ENCODE measurements around the gene ACVR1.
A peak's percentile ranks its signal among the peaks of the same experiment; 100 is the strongest.
"Not testable (repeated sequence)": the region's sequence is repeated elsewhere in the genome, so short reads cannot be mapped to it uniquely, and the experiment has no call there.

Gene ACVR1

DNA sequence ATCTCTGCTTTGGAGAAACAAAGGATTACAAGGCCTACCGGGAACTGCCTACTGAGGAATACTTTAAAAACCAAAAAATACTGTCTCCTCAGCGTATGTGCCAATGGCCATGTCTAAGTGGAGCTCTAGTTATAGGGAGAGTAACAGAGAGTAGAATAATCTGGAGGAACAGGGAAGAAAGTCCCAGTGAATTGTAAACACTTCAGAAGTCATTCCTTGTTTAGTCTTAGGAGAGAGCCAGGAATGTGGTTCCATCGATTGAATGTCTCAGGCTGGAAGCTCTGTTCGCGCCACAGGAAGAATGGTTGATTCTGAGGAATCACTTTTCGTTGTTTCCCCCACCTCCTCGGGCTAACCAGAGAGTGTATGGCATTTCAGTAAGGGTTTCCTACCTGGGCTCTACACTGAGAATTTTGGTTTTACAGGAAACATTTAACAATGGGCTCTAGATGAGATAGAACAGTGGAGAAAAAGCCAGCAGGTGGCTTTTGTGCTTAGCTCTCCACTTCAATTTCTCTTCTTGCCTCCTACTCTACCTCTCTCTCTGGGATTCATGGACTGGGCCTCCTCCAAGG lies 88.7 kb downstream of the ACVR1 start:
- DNase-seq = no peak

DNA sequence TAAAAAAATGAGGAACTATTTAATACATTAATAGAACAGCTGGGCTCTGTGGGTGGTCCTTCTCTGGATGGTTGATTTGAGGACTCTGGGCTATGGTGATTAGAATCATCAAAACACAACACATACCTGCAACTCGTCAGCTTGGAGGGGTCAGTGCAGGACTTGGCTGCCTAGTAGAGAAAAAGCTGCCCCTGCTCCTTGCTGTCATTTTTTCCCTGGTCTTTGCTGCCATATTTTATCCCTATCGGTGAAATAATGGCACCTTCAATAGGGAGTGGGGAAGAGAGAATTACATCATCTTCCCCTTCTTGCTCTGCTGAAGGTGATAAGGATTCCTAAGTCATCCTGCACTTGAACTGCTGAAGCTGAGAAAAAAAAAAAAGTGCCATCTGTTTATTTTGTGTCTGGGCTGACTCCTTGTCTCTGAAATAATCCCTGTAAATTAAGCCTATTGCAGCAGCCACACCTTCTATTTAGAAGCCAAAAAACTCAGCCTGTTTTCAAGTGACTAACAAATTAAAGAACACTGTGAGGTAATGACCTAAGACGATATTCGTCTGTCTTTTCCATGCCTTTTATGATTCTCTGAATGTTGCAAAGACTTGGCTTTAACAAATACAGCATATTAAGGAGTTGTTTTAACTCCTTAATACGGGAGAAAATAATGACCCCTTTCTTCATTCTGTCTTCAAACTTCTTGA lies 89.3 kb downstream of the ACVR1 start:
- DNase-seq = no peak

DNA sequence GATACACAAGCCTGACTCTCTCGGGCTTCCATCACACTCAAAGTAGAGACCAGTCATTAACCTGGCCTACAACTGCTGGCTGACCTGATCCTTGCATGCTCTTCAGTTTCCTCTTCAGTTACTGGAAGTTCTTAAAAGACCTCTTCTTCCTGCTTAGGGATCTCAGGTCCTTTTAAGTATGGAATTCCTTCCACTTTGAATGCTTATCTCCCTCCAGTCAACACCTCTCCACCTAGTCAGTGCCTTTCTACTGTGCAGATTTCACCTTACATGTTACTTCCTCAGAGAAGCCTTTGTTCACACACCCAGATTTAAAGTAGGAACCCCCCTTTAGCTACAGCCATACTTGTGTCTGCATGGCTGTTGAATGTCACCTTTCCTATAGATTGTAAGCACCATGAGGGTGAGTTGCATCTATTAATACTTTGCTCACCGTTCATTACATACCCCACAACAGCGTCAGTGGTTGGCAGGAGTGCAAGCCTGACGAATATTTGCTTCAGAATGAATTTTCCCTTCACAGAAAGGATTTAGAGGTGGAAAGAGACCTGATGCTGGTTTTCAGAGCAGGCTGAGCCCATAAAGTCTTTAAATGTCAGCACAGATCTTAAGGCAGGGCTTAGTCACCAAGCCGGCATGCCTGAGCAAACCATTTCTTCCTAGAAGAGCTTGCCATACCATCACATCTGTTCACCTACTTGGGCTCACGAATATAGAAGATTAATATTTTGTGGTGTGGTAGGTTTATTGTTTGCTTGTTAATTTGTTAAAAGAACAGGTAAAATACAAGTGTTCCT lies 90.1 kb downstream of the ACVR1 start:
- no peak for DNase-seq

DNA sequence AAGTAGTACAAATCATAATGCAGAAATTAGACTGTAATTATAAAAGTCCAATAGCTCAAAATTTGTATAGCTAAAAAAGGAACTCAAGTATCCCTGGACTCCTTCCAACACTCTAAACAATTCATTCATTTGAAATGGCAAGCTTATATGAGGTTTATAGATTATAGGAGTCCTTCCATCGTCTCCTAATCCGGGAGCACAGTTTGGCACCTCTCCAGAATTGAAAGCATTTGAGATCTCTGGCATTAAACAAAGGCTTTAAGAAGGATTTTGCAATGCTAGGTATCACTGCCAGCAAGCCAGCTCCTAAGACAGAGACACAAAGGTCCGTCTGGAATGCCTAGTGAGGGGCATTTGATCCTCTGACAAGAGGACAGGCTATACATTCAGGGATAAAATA lies 90.9 kb downstream of the ACVR1 start:
- DNase-seq = no peak

DNA sequence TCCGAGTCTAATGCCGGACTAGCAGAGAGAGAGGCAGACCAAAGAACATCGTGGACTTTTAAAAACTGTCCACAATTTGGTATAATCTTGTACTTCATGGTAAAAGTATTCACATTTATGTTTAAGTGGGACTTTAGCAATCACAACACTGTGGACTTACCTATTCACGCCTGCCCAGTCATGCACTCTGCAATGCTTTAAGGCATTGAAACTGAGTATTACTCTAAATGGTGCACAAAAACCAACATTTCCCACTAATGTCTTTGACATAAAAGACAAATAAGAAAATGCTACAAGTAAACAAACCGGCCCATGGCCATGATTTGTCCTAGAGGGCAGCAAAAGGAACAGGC lies 91.3 kb downstream of the ACVR1 start:
- DNase-seq = no peak

DNA sequence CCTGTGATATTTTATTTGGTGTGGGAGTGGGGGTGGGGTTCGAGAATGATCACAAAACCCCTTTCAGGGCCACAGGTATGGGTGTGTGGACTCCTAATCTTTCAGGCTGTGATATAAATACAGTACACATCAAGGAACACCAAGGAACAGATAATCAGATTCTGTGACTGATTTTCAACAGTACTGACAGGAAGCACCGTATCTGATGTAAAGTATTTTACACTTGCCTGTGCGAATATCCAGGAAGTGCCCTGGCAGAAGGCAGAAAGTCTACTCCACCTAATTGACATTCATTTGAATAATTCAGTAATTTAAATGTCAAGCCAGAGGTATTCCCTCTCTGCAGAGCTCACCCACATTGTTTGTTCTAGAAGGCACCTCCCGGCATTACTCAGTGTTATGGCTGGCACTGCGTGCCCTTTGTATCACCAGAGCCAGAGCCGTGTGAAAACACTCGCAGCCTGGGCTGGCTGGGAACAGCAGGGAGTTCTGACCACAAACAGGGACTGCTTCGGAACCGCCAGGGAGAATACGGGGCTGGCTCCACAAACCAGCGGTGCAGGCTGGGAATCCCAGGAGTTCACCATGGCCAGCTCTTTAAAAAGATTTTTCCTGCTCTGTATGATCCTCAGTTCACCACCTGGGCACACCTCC lies 91.8 kb downstream of the ACVR1 start:
- DNase-seq = no peak

DNA sequence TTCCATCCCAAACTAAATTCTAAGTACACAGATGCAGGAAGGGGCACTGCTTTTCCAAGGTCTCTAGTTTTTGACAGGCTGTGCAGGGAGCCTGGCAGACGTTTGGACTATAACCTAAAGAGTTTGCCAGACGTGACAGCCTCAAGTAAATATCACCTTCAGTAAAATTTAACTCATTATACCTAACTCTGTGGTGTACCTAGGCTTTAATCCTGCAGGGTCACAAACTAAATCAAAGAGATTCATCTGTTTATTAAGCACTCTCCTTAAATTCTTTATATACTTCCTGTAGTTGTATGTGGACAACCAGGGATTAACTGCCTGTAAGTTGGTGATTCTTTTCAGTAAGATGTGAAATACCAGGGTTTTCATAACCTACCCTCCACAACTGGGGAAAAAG lies 92.9 kb downstream of the ACVR1 start:
- DNase-seq = no peak

DNA sequence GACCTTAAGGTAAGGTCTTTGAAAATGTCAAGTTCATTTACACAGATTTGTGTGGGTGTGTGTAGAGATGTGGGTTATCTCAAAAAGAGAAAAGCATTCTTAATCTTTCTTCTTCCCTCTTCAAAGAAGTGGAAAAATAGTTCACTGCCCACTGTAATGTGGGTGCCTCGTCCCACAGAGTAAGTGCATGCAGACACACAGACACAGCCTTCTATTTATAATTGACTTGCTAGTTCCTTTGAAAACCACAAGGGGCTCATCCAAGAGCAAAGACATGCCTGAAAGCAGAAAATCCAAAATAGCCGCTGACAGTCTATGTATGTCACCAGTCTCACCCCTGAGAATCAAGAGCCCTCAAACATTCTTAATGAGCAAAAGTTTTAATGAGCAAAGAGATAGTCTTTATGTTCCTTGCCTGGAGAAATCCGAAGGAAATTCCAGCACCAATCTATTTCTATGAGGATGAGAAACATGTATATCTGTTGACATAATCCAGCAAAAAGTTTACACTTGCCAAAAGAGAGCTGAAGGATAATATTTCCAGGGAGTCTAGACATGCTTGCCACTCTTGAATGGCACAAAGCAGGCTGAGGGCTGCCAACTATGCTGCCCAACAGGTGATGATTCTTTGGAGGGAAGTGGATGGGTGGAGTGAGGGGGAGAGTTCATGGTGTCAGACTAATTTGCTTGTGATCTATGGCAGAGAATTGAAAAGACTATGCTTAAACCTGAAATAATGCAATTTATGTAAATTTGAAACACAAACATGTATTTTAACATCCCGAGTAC lies 93.9 kb downstream of the ACVR1 start:
- DNase-seq = no peak

DNA sequence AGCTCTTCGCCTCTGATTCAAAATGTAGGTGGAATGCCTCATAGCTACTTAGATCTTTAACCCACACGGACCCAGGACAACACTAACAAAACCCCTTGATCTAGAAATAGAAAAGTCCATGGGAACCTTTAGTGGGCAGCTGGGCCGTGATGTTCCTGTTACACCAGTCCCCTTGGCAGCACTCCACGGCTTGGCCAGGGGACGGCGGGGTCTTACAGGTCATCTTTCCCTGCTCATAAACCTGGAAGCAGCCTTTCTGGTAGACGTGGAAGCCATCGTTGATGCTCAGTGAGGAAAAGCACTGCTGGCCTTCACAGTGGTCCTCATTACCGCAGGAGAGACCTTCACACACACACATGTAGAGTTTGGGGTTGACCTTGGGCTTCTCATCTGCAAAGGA lies 95.9 kb downstream of the ACVR1 start:
- no peak for DNase-seq

DNA sequence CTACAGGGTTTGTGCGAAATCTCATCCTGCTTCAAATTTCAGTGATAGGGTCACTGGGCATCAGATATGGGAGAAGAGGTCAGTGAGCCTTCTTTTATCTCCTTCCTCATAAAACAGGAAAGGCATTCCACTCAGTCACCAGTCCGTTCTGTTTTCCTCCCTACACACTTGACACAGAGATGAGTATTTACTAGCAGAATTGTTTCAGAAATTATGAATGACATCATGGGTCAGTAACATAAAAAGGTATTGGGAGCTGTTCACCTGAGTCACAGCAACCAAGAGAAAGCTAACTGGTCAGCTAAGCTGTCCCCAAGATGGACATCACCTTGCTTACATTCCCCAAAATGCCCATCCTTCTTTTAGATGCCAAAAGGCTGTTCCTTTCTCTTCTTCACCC lies 96.3 kb downstream of the ACVR1 start:
- DNase-seq = no peak

DNA sequence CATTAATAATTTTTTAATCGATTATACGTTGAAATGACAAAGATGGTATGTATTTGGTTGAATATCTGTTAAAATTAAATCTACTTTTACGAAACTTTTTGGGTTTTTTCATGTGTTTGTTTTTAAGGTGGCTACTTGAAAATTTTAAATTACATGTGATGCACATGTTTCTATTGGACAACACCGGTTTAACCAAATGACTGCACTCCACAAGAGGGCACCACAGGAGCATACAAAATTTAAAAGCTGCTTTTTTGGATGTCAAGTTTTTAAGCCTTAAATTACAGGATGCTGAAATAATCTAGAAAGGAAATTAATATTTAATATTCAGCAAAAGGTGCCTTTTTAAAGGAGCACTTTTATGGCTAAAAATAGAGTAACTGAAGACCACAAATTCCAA lies 98.7 kb downstream of the ACVR1 start:
- peak; percentile 43 for DNase-seq

DNA sequence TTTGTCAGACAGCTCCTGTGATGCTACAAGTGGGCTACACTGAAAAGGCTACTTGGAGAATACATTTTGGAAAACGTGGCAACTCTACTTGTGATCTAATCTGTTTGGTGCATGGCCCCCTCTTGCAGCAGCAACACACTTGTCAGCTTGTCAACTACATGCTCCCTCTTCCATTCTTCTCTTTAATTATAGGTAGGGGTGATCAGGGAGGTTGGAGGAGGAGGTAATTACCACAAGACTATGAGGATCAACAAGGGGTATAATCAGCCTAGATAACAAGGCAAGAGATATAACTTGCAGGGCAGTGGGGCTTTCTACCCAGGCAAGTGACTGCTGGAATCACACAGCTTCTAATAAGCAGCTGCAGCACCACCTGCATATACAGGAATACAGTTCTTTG lies 104.9 kb downstream of the ACVR1 start:
- DNase-seq = no peak

DNA sequence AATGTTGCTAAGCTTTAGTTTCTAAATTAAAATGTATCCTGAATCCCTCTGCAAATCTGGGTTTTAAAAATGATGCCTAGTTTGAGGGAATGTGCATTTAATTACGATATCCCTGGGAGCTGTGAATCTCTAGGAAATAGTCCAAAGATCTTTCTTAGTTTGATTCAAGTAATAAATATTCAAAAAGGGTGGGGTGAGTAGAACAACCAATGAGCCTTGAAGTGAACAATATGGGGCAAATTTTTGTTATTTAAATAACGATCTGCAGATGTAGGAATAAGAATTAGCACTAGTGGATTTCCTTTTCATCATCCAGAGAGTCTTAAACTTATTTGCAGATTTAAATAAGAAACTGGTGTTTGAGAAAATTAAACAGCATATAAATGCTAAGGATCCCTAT lies 106.3 kb downstream of the ACVR1 start:
- DNase-seq = no peak

DNA sequence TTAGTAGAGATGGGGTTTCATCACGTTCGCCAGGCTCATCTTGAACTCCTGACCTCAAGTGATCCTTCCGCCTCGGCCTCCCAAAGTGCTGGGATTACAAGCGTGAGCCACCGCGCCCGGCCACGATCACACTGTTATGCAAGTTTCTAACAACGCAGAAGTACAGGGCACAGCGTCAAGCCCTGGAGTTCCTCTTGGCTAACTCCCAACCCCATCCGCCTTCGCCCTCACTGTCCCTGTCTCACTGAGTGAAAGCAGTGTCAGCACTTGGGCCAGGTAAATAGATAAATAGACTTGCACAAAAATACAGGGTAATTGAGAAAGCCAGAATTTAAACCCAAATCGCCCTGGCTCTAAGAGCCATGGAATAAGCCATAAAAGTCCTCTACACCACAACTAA lies 111.7 kb downstream of the ACVR1 start:
- DNase-seq = no peak

DNA sequence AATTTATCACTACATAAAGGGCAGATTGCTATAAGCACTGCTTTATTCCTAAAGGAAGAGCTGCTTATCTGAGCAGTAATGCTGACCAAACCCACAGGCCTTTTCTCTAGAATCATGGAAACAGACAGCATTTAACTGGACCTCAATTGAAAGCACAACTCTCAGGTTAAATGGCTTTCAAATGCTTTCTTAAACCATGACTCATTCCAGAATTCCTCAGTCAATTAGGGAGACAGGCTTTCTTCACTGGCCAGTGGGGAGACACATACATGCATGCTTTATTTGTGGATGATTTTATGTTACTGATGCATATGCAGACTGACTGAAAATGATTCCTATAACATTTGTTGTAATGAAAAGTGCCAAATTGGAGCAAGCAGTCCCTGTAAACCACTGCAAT lies 114.6 kb downstream of the ACVR1 start:
- DNase-seq = no peak

DNA sequence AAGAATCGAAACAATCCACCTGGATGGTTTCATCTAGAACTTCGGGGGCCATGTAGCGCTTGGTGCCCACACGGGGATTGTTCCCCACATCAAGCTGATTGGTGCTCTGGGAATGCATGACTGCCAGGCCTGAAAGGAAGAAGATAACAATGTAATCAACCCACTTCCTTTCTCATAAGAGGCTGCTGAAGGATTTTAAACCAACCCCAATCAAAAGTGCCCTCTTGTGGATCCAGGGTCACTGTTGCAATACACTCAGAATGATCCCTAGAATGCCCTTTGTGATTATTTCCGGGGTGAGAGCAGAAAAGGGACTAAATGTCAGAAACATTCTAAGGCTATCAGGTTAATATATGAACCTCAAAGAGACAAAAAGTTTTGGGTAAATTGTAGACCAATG lies 115.2 kb downstream of the ACVR1 start:
- no peak for DNase-seq

DNA sequence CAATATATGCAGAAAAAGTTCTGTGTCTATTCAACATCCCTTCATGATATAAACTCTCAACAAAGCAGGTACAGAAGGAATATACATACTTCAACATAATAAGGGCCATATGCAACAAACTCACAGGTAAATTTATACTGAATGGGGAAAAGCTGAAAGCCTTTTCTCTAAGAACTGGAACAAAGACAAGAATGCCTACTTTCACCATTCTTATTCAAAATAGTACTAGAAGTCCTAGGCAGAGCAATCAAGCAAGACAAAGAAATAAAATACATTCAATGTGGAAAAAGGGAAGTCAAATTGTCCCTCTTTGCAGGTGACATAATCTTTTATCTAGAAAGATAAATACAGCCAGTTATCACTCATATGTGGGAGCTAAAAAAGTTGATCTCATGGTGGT lies 116.3 kb downstream of the ACVR1 start:
- DNase-seq = no peak

DNA sequence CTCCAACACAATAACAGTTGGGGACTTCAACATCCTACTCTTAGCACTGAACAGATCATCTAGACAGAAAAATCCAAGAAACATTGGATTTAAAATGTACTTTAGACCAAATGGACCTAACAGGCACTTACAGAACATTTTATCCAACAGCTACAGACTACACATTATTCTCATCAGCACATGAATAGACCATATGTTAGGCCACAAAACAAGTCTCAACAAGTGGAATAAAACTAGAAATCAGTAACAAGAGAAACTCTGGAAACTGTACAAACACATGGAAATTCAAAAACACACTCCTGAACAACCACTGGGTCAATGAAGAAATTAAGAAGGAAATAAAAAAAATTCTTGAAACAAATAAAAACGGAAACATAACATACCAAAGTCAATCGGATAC lies 117.5 kb downstream of the ACVR1 start:
- DNase-seq = no peak

DNA sequence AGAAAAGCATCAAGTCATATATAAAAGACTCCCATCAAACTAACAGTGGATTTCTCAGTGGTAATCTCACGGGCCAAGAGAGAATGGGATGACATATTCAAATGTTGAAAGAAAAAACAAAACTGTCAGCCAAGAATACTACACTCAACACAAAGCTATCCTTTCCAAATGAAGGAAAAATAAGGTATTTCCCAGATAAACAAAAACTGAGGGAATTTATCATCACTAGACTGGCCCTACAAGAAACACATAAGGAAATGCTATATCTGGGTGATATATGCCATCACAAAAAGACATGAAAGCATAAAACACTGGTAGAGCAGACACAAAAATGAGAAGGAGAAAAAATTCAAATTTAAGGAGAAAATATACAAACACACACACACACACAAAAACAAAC lies 118.6 kb downstream of the ACVR1 start:
- DNase-seq = no peak

DNA sequence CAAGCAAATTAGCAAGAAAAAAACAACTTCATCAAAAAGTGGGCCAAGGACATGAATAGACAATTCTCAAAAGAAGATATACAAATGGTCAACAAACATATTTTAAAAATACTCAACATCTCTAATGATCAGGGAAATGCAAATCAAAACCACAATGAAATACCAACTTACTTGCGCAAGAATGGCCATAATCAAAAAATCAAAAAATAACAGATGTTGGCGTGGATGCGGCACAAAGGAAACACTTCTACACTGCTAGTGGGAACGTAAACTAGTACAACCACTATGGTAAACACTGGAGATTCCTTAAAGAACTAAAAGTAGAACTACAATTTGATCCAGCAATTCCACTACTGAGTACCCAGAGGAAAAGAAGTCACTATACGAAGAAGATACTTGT lies 119.7 kb downstream of the ACVR1 start:
- not testable (repeated sequence) for DNase-seq

DNA sequence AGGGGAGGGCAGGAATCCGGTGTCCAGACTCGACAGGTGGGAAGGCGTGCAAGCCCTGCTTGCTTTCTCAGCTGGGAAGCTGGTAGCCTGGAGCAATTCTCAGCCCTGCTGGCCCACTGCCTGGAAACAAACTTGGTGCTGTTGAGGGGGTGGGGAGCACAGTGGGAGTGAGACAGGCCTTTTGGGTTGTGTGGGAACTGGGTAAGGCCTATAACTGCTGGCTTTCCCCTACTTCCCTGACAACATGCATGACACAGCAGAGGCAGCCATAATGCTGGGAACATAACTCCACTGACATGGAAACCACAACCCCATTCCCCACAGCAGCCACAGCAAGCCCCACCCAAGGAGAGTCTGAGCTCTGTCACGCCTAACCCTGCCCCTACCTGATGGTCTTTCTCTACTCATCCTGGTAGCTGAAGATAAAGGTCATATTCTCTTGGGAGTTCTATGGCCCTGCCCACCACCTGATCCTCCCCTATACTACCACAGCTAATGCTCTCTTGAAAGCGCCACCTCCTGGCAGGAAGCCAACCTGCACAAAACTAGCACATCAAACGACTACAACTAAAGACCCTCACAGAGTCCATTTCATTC lies 124.6 kb downstream of the ACVR1 start:
- DNase-seq = peak; percentile 25

DNA sequence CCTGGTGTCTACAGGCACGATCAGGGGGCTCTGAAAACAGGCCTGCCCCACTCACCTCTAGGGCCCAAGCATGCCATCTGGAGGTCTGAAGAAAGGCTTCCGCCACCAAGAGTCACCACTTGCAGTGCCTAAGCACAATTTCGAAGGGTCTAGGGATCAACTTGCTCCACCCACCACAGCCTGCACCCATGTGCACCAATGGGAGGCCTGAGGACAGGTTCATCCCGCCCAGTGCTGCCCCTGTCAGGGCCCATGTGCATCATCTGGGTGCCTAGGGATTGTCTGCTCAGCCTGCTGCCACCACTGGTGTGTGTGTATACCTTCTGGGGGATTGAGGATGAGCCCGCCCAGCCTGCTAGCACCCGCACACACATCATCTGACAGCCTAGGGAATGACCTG lies 126.4 kb downstream of the ACVR1 start:
- no peak for DNase-seq
